MCF 10A (cell line): ENCODE results near the gene SPRR1A. TPM values are rescaled to one million over a fixed set of nuclear protein-coding genes. Genes with fewer than 3 reads are reported as not detected.

Experiments used
- BruUV-seq: library from RNA; stranded (reverse); fragments of 400-500 nt; replicated peaks from 2 replicates; lab custom pipeline; 2021; lab: Mats Ljungman, UMichigan
- CTCF ChIA-PET: fragments of 300-600 bp; sonication (Branson Sonifier 250); formaldehyde crosslinking; extraction: SDS; loops from one replicate; lab custom pipeline; 2021; ENCODE audit warnings: antibody characterized with exemption, inconsistent platforms; lab: Yijun Ruan, JAX
- POLR2A ChIA-PET: fragments of 300-600, 350-650 bp; sonication (Branson Sonifier 250); formaldehyde crosslinking; extraction: SDS; loops from one replicate; lab custom pipeline; 2020; ENCODE audit warnings: antibody characterized with exemption, inconsistent platforms; lab: Yijun Ruan, JAX
- DNase-seq: peaks from one replicate; pipeline ENCODE4 v3.0.0-alpha.2; 2018; ENCODE audit not compliant: unreplicated experiment
- H3K27ac Mint-ChIP-seq: one replicate; pipeline ENCODE4 v1.8.0; 2022; ENCODE audit warnings: mild to moderate bottlenecking, low read depth, mixed read lengths; ENCODE audit not compliant: unreplicated experiment
- H3K27me3 Mint-ChIP-seq: one replicate; pipeline ENCODE4 v1.8.0; 2022; ENCODE audit warnings: mixed read lengths; ENCODE audit not compliant: insufficient read depth, unreplicated experiment
- H3K36me3 Mint-ChIP-seq: one replicate; pipeline ENCODE4 v1.8.0; 2022; ENCODE audit warnings: mild to moderate bottlenecking, moderate library complexity, mixed read lengths; ENCODE audit not compliant: insufficient read depth, unreplicated experiment
- H3K4me1 Mint-ChIP-seq: one replicate; pipeline ENCODE4 v1.8.0; 2022; ENCODE audit warnings: mixed read lengths; ENCODE audit not compliant: insufficient read depth, unreplicated experiment
- H3K4me3 Mint-ChIP-seq: one replicate; pipeline ENCODE4 v1.8.0; 2022; ENCODE audit warnings: mild to moderate bottlenecking, moderate library complexity, mixed read lengths; ENCODE audit not compliant: unreplicated experiment
- H3K9me3 Mint-ChIP-seq: one replicate; pipeline ENCODE4 v1.8.0; 2022; ENCODE audit warnings: mixed read lengths; ENCODE audit not compliant: unreplicated experiment
- intact Hi-C: fragments of 100-400 bp; cut with micrococcal nuclease; formaldehyde crosslinking; loops from 2 replicates; pipeline ENCODE4 v1.14.1; 2022
- total RNA-seq: library from RNA; stranded (reverse); gene quantifications from 2 replicates; pipeline ENCODE4 v1.2.3, GENCODE V29; 2022
- TF ChIP-seq, protein P1 (sequence below): fragments of 200-600 bp; IDR thresholded peaks from one replicate; pipeline ENCODE4 v1.8.0; 2022; ENCODE audit warnings: antibody characterized with exemption, mild to moderate bottlenecking; ENCODE audit not compliant: unreplicated experiment

Gene SPRR1A
- total RNA-seq, 1 experiment from 2014 or later, result not detected

DNA sequence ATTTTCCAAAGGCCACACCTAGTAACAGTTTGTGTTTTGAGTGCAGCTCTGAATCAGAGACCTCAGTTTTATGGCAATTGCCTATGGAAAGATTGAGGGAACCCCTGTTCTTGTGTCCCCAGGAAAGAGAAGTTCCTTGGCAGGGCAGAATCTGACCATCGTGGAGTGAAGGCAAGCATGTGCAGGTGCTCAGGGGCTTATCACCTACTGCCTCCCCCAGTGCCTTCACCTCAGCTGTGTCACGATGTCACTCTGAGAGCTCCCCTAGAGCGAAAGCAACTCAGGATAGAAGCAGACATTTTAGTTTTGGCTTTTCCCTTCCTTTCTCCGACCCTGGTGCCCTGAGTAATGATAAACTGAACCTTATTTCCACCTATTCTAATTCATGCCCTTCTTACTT is 1.8 kb upstream of the SPRR1A start:
- DNase-seq, result no peak
- TF ChIP-seq, protein P1, sequence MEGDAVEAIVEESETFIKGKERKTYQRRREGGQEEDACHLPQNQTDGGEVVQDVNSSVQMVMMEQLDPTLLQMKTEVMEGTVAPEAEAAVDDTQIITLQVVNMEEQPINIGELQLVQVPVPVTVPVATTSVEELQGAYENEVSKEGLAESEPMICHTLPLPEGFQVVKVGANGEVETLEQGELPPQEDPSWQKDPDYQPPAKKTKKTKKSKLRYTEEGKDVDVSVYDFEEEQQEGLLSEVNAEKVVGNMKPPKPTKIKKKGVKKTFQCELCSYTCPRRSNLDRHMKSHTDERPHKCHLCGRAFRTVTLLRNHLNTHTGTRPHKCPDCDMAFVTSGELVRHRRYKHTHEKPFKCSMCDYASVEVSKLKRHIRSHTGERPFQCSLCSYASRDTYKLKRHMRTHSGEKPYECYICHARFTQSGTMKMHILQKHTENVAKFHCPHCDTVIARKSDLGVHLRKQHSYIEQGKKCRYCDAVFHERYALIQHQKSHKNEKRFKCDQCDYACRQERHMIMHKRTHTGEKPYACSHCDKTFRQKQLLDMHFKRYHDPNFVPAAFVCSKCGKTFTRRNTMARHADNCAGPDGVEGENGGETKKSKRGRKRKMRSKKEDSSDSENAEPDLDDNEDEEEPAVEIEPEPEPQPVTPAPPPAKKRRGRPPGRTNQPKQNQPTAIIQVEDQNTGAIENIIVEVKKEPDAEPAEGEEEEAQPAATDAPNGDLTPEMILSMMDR, result no peak
- H3K4me3 Mint-ChIP-seq, result no peak overlapping the region
- H3K27me3 Mint-ChIP-seq, result no peaks in the 10 kb centered on the region
- H3K27ac Mint-ChIP-seq, result no peak overlapping the region
- H3K4me1 Mint-ChIP-seq, result peaks cover 5% of the 10 kb centered on the region
- no peaks in the 10 kb centered on the region for H3K9me3 Mint-ChIP-seq
- intact Hi-C loops, result no loop called here
- no peaks in the 10 kb centered on the region for H3K36me3 Mint-ChIP-seq
- no TSS peak for BruUV-seq
- ChIA-PET POLR2A (interaction anchor here (1.1 to 3.0 kb wide), 3 partner anchors 15 to 27 kb away, joined by 4 to 14 read pairs (median 8); no protein-coding TSS in a partner anchor), CTCF (interaction anchor here (0.7 to 2.0 kb wide), 3 partner anchors 48 to 117 kb away, joined by 3 to 8 read pairs (median 4); no protein-coding TSS in a partner anchor)

DNA sequence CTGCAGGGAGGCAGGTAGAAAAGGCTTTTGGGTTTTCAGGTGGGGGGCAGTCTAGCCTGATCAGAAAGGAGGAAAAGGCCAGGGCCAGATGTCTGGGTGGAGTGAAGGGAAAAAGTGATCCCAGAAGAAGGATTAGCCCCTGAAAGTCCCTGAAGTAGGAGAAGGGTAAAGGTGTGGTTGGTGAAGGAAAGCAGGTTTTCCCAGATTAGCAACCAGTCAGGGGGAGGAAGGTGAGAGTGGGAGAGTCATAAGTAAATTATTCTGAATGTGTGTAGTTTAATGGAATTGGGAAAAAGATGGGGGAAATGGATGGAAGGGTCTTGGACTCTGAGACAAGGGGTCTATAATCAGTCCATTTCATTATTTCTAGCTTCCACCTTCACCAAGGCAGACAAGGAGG is 647 bp upstream of the SPRR1A start:
- TF ChIP-seq, protein P1, result no peak
- Mint-ChIP-seq H3K4me1 (peaks cover 5% of the 10 kb centered on the region), H3K36me3 (no peaks in the 10 kb centered on the region), H3K9me3 (no peaks in the 10 kb centered on the region), H3K27me3 (no peaks in the 10 kb centered on the region), H3K27ac (no peak overlapping the region), H3K4me3 (no peak overlapping the region)
- intact Hi-C loops, result no loop called here
- ChIA-PET CTCF (interaction anchor here (0.6 to 2.0 kb wide), 4 partner anchors 29 to 210 kb away, joined by 3 to 8 read pairs (median 3); no protein-coding TSS in a partner anchor), POLR2A (interaction anchor here (0.8 to 3.0 kb wide), 3 partner anchors 16 to 209 kb away, joined by 3 to 14 read pairs (median 4); no protein-coding TSS in a partner anchor)
- BruUV-seq, result no TSS peak
- DNase-seq, result no peak

DNA sequence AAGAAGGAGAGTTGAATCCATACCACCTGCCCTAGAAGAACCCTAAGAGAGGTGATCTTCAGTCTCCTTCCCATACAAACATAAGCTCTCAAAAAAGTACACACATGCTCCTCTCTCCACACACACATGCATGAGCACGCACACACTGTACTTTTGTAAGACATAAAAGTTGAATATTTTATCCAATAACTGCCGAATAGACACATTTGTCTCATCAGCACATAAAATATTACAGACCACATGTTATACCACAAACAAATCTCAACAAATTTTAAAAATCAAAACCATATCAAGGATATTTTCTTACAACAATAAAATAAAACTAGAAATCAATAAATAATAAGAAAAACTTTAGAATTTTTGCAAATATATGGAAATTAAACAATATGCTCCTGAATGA is 2.7 kb downstream of the SPRR1A start:
- TF ChIP-seq, protein P1, result no peak
- POLR2A ChIA-PET, result interaction anchor here (0.7 kb wide), 1 partner anchor 13 kb away, joined by 3 read pairs; no protein-coding TSS in a partner anchor
- no peak for DNase-seq
- BruUV-seq, result no TSS peak
- H3K4me1 Mint-ChIP-seq, result no peaks in the 10 kb centered on the region
- H3K36me3 Mint-ChIP-seq, result no peaks in the 10 kb centered on the region
- CTCF ChIA-PET, result no interaction called here
- H3K9me3 Mint-ChIP-seq, result no peaks in the 10 kb centered on the region
- H3K27ac Mint-ChIP-seq, result no peak overlapping the region
- H3K27me3 Mint-ChIP-seq, result no peaks in the 10 kb centered on the region
- intact Hi-C loops, result no loop called here
- H3K4me3 Mint-ChIP-seq, result no peak overlapping the region

DNA sequence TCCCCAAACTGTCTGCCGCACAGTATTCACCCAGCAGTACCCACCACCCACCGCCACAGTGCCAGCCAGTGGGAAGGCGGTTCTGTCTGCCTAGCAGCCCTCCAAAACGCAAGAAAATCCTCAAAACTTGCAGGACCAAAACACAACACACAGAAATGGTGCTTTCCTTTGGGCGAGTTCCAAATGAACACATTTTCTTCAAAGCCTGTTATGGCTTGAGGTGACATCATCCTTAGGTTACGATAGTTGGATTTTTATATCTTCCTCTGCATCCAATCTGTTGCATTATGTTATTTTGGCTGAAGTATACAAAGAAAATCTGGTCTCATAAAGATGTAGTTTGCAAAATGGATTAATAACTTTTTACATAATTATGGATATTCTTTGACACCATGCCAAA is 9.3 kb downstream of the SPRR1A start:
- intact Hi-C loops, result no loop called here
- ChIA-PET POLR2A (no interaction called here), CTCF (no interaction called here)
- DNase-seq, result no peak
- H3K9me3 Mint-ChIP-seq, result peaks cover 8% of the 10 kb centered on the region
- H3K4me3 Mint-ChIP-seq, result no peak overlapping the region
- no peak overlapping the region for H3K27ac Mint-ChIP-seq
- H3K36me3 Mint-ChIP-seq, result no peaks in the 10 kb centered on the region
- no peaks in the 10 kb centered on the region for H3K27me3 Mint-ChIP-seq
- H3K4me1 Mint-ChIP-seq, result no peaks in the 10 kb centered on the region
- TF ChIP-seq, protein P1, result no peak
- no TSS peak for BruUV-seq
